Gastroesophageal sphincter (tissue), 4 donors: Measurements from ENCODE around the gene ARHGAP22. TPM values are rescaled to one million over a fixed set of nuclear protein-coding genes. Genes with fewer than 3 reads are reported as not detected.
A peak's percentile ranks its signal among the peaks of the same experiment; 100 is the strongest.

Experiments
- ATAC-seq: fragments of 150-250 bp; one replicate; pipeline ENCODE4 v1.9.1; 2016; ENCODE audit warnings: mild to moderate bottlenecking, moderate library complexity
- H3K27ac ChIP-seq, 4 donors: fragments of 200-600 bp; sonication (generic) in 3 of 4; 1 replicate in 3 of 4; 2 replicates in 1 of 4; pipeline ENCODE4 v1.5.1; 2016 to 2019
- H3K27me3 ChIP-seq: fragments of 200-600 bp; sonication (generic); one replicate; pipeline ENCODE4 v1.5.1; 2019
- H3K36me3 ChIP-seq, 2 donors: fragments of 200-600 bp; sonication (generic); one replicate each; pipeline ENCODE4 v1.5.1; 2019; ENCODE audit warnings: control low read depth in 1 of 2
- H3K4me1 ChIP-seq, 3 donors: fragments of 200-600 bp; sonication (generic); 1 replicate in 2 of 3; 2 replicates in 1 of 3; pipeline ENCODE4 v1.5.1; 2016 to 2019; ENCODE audit warnings: control low read depth in 2 of 3
- H3K4me3 ChIP-seq, 2 donors: fragments of 200-600 bp; sonication (generic); one replicate each; pipeline ENCODE4 v1.5.1; 2019; ENCODE audit warnings: mild to moderate bottlenecking in 1 of 2, moderate library complexity in 1 of 2
- H3K9me3 ChIP-seq, 3 donors: fragments of 200-600 bp; sonication (generic); one replicate each; pipeline ENCODE4 v1.5.1; 2017 to 2019; ENCODE audit warnings: control low read depth in 2 of 3
- CTCF ChIP-seq, 4 experiments: fragments of 200-600 bp in 2 of 4; fragments of 450-650 bp in 2 of 4; sonication (generic) in 1 of 4; IDR thresholded peaks; one replicate each; pipeline ENCODE4 v1.5.1; 2017 to 2019; ENCODE audit warnings: antibody characterized with exemption in 4 of 4, mild to moderate bottlenecking in 2 of 4, moderate library complexity in 2 of 4
- EP300 ChIP-seq: sonication (generic); formaldehyde crosslinking; IDR thresholded peaks from one replicate; pipeline ENCODE4 v1.6.1; 2017; ENCODE audit warnings: antibody characterized with exemption, mild to moderate bottlenecking
- POLR2A ChIP-seq, 2 donors: fragments of 450-650 bp; IDR thresholded peaks; one replicate each; pipeline ENCODE4 v1.6.1; 2017; ENCODE audit warnings: antibody characterized with exemption in 2 of 2, mild to moderate bottlenecking in 2 of 2, moderate library complexity in 1 of 2
- POLR2AphosphoS5 ChIP-seq: sonication (generic); formaldehyde crosslinking; IDR thresholded peaks from one replicate; pipeline ENCODE4 v1.6.1; 2017; ENCODE audit warnings: antibody characterized with exemption
- WGBS, 2 donors: methylation state at CpG; one replicate each; pipeline ENCODE4 v1.1.5; 2018; ENCODE audit warnings: low coverage in 1 of 2; 5-methylcytosine and 5-hydroxymethylcytosine counted together
- total RNA-seq, 4 donors: library from RNA; depleted of rRNA; stranded (reverse); fragments of >200 nt; gene quantifications; one replicate each; pipeline ENCODE4 v1.1.0, GENCODE V29; 2016

ARHGAP22 gene
- total RNA-seq, 4 donors from 2014 or later, result 4.2 to 5.8 (median 5.1) TPM

- H3K36me3 ChIP-seq, result no peaks in the 10 kb centered on the region
- TF ChIP-seq POLR2AphosphoS5 (no peak), CTCF (IDR thresholded peaks at IDR 0.05) (no peak), EP300 (no peak), POLR2A (IDR thresholded peaks at IDR 0.05) (no peak)
- H3K4me1 ChIP-seq, result peaks cover 0 to 20% (median 11%) of the 10 kb centered on the region in 3 donors
- peak; percentile 74 for ATAC-seq
- peak overlapping the region in 2 of 4 donors; percentile 10 to 44 for H3K27ac ChIP-seq
- H3K27me3 ChIP-seq, result peaks cover 29% of the 10 kb centered on the region
- no peaks in the 10 kb centered on the region for H3K9me3 ChIP-seq
- no peak overlapping the region for H3K4me3 ChIP-seq
- 71 to 77% methylated on average over 4 to 8 of the region's 8 CpGs for WGBS, 2 donors
Observed at GRCh38 chr10:48606530-48607355, 1.9 kb upstream of the ARHGAP22 start.

DNA sequence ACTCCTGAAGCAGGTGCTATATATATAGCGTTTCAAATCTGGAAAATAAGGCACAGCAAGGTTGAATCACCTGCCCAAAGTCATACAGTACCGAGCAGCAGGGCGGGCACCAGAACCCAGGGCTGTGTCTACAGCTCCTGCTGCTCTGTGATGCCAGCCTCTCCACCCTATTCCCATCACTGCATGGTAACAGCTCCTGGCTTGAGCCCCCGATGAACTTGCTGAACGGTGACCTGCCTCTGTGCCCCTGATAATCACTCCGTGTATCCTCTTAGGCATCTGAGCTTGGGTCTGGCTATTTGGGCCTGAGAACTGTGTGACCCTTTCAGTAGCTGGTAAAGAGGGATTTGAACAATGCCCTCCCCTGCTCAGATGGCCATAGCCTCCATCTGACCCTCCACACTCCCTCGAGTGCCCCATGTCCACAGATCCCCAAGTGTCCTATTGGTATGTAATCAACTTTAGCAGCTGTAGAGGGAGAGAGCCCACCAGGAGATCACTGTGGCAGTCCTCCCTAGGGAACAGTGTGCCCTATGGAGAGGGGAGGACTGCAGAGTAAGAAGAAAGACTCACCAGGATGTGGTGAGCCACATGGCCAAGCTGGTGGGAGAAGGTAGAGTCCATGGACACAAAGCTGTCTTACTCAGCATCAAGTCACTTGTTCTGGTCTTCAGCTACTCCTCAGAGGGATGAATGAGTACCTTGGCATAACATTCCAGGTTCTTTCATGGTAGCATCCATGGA is 1.1 kb upstream of the ARHGAP22 start:
- Histone ChIP-seq H3K4me1 (peaks cover 0 to 20% (median 11%) of the 10 kb centered on the region in 3 donors), H3K9me3 (no peaks in the 10 kb centered on the region), H3K4me3 (no peak overlapping the region), H3K36me3 (no peaks in the 10 kb centered on the region), H3K27ac (peak overlapping the region in 1 of 4 donors; percentile 38), H3K27me3 (peaks cover 26% of the 10 kb centered on the region)
- TF ChIP-seq EP300, result no peak
- TF ChIP-seq POLR2A (IDR thresholded peaks at IDR 0.05), result no peak
- no peak for TF ChIP-seq POLR2AphosphoS5
- TF ChIP-seq CTCF (IDR thresholded peaks at IDR 0.05), result no peak
- ATAC-seq, result no peak
- WGBS, 2 donors, result 92 to 100% methylated on average over 1 to 7 of the region's 7 CpGs

- 50 to 54% methylated on average over 3 to 5 of the region's 42 CpGs for WGBS, 2 donors
- H3K27me3 ChIP-seq, result peaks cover 26% of the 10 kb centered on the region
- no peaks in the 10 kb centered on the region for H3K36me3 ChIP-seq
- peak overlapping the region in 3 of 4 donors; percentile 9 to 46 (median 17) for H3K27ac ChIP-seq
- H3K4me1 ChIP-seq, result peaks cover 0 to 20% (median 11%) of the 10 kb centered on the region in 3 donors
- peak; percentile 21 for ATAC-seq
- H3K4me3 ChIP-seq, result peak overlapping the region; percentile 23 to 55
- TF ChIP-seq POLR2AphosphoS5 (no peak), POLR2A (IDR thresholded peaks at IDR 0.05) (no peak), EP300 (no peak), CTCF (IDR thresholded peaks at IDR 0.05) (no peak)
- no peaks in the 10 kb centered on the region for H3K9me3 ChIP-seq
Observed at GRCh38 chr10:48604039-48604990, 558 bp downstream of the ARHGAP22 start.

GRCh38 chr10:48603421-48604038 is 1.3 kb downstream of the ARHGAP22 start:
- Histone ChIP-seq H3K36me3 (no peaks in the 10 kb centered on the region), H3K9me3 (no peaks in the 10 kb centered on the region), H3K4me1 (peaks cover 0 to 20% (median 11%) of the 10 kb centered on the region in 3 donors), H3K27ac (peak overlapping the region in 1 of 4 donors; percentile 46), H3K27me3 (peaks cover 26% of the 10 kb centered on the region), H3K4me3 (peak overlapping the region in 1 of 2 donors; percentile 55)
- no peak for TF ChIP-seq CTCF (IDR thresholded peaks at IDR 0.05)
- TF ChIP-seq POLR2AphosphoS5, result no peak
- no peak for TF ChIP-seq EP300
- TF ChIP-seq POLR2A (IDR thresholded peaks at IDR 0.05), result no peak
- 58 to 77% methylated on average over 3 of the region's 4 CpGs for WGBS, 2 donors
- ATAC-seq, result no peak
